AG10803 (cell line): Measurements from ENCODE around the gene CAPZB.

Experiments
- DNase-seq: peaks from one replicate; pipeline ENCODE4 v3.0.0; 2010; ENCODE audit warnings: low read depth
- H3K4me3 ChIP-seq: 2 replicates; pipeline ENCODE4 v1.5.1; 2011; ENCODE audit warnings: mild to moderate bottlenecking, low read length, control low read depth
- CTCF ChIP-seq: conservative IDR thresholded peaks from 2 replicates; pipeline ENCODE4 v1.5.1; 2011; ENCODE audit warnings: mild to moderate bottlenecking, low read length, control low read depth, inconsistent platforms

Gene CAPZB

GRCh38 chr1:19300211-19300610 is 185.1 kb downstream of the CAPZB start:
- TF ChIP-seq CTCF: no peak
- no peak overlapping the region for H3K4me3 ChIP-seq
- DNase-seq: no peak

GRCh38 chr1:19294638-19295037 is 190.7 kb downstream of the CAPZB start:
- DNase-seq: no peak
- H3K4me3 ChIP-seq: no peak overlapping the region
- TF ChIP-seq CTCF: no peak

GRCh38 chr1:19289244-19289643 is 196.1 kb downstream of the CAPZB start:
- no peak for DNase-seq
- no peak for TF ChIP-seq CTCF
- peak overlapping the region; percentile 58 for H3K4me3 ChIP-seq
